HUDEP-2 (cell line): ENCODE measurements around the gene LRP8.

Source experiments
- DNase-seq, 76 experiments: peaks; one replicate each; lab custom pipeline; 2025; ENCODE audit not compliant: unreplicated experiment in 76 of 76; lab: John Stamatoyannopoulos, UW

LRP8 gene

DNA sequence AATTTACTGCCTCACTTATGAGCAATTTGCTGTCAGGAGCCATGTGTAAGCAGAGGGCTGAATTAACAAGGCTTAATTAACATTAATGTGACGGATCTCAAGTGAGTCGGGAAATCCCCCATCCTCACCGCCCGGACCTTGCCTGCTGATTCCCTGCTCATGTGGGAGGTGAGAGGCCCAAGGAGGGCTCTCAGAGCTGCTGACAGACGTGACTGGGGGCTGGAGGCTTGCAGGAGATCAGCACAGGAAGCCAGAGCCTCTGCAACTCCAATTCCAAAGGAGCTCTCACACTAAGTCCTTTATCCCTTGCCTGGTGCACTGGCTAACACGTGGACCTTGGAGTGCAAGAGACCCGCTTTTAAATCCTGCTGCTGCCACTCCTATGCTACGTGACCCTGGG lies 19.4 kb downstream of the LRP8 start:
- DNase-seq, result no peak

DNA sequence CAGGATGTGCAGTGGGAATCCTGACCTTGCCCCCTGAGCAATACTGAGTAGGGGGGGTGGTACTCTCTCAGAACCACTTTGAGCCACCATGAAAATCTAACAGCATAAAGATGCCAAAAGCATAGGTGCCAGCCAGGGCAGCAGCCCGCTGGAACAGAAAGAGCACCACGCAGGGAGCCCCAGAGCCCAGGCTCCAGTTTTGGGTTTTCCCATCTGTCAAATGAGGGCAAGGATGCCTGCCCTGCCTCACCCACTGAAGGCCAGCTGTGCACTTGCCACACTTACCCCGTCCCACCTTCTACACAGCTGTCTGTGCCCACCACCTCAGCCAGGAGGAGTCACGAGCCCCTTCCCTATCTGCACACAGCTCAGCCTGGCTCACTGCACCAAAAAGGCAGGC lies 20.8 kb downstream of the LRP8 start:
- no peak for DNase-seq

DNA sequence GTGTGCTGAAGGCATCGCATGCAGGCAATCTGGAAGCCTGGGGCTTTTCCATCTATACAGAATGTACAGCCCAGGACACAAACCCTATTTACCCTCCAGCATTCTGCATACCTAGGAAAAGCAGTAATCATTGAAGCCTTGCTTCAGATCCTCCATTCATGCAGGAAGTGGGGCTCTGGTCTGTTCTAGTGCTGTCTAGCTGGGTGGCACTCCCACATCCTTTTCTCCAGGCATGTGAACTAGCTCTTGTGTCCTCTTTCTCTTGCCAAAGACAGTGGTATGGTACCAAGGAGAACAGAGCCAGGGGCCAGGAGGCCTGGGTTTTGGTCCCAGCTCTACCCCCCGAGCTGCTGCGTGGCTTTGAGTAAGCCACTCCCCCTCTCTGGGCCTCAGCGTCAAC lies 21.7 kb downstream of the LRP8 start:
- no peak for DNase-seq

DNA sequence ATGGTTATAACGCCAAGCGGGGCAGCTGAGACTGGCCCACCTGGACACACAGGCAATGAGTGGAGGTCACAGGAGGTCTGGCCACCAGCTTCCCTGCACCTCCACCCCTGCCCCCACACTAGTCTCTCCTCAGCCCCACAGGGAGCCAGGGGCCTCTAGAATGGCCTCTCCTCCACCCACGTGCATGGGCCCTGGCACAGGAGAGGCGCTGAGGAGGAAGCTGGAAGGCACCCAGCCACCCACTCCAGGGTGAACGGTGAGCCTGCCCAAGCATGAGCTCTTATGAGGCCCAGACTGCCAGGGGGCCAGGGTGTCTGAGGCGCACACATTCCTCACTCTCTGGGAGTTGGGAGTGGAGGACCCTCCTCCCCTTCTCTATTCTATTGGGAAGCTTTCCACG lies 22.2 kb downstream of the LRP8 start:
- no peak for DNase-seq

DNA sequence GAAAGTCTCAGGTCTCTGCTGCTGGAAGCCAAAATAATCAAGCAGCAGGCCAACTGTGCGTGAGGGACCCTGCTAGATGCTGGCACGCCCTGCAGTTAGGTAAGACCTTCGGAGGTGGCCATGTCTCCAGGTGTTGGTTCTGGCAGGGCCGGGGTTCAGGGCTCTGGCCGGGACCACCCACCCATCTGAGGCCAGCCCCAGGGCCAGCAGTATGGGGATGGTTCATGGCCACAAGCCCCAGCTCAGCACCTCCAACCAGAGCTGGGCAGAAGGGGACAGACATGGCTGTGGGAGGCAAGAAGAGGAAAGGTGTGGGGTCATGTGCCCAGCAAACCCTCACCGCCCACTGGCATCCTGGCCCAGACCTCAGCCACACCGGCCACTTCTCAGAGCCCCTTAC lies 23.3 kb downstream of the LRP8 start:
- no peak for DNase-seq

DNA sequence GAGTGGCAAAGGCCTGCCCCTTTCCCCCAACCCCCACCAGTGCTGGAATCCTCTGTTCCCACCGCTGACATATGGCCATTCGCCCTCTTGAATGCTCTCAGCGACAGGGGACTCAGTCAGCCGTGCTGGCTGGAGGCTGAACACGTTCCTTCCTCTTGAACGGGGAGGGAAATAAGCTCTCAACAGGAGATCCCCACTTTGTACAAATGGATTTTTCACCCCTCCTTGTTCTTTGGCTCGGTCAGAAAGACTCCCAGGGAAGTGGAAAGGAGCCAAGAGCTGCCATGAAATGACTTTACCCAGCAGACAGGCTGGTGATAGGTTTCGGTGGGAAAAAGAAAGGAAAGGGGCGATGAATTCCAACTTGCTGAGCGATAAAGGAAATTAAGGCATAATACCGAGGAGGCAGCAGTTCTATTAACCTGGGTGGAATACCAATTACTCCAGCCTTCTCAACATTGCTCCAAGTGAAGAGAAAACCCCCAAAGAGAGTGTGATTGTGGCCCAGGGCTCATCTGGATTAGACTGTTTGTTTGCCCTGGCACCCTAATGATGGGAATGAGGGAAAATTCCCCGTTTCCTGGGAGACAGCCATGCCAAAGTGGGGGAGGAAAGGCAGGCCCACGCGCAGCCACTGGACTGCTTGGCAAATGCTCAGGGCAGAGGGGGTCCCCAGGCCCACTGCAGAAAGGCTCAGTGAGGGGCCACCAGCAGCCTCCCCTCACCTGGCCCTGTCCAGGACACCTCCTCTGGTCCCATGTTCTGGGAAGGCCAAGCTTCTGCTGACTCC lies 23.9 kb downstream of the LRP8 start:
- no peak for DNase-seq

DNA sequence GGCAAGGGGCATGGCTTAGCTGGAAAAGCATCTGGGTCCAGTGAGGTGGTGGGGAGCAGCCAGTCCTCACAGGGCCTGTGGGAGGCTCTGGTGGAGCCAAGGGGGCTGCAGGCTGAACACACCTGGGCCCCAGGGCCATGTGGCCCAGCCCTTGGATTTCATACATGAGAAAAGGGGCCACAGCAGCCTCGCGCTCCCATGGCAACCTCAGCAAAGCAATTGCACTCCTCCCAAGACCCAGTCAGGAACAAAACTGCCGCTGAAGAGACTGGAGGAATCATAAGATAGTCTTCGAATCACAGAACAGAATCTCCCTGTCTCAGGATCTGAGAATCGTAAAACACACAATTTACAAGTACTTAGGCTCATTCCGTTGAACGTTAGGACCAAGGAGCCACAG lies 24.6 kb downstream of the LRP8 start:
- DNase-seq, result no peak

DNA sequence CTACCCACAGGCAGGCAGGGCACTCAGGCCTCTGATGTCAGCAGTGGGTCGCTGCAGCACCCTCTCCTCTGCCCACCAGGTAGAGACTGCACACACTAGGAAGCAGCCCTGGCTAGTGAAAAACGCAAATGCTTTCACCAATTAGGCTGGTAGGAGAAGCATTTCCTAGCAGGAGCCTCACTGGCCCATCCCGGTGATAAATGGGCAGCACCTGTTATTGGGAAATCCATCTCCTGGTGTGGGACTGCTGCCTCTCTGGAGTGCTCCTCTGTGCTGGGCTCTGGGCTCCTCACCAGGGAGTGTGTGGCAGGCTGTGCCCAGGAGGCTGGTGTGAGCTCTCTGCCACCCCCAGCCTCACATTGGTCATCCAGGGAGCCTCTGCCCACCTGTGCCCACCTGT lies 28.6 kb downstream of the LRP8 start:
- DNase-seq, result no peak

DNA sequence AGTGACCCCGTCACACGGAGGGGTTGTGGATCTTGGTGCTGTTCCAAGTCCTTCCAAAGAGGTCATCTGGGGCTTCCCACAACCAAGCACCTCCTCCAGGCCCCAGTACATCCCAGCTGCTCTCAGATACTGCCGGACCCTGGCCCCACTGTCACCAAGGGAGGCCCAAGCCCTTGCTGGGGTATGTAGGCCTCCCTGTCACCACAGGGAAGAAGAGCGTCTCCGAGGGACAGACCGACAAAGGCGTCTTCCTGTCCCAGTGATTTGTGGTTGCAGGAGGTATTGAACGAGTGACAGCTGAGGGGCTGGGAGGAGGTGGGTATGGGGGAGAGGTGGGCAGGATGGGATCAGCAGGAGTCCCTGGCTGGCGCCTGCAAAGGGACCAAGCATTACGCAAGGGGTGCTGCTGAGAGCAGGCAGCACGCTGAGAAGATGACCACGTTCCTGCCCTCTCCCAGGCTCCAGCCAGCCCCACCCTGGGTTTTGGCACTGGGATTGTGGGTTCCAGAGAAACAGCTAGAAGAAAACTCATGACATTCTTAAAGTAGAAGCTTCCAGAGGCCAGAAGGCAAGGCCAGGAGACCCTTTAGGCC lies 29.7 kb downstream of the LRP8 start:
- DNase-seq, result no peak

DNA sequence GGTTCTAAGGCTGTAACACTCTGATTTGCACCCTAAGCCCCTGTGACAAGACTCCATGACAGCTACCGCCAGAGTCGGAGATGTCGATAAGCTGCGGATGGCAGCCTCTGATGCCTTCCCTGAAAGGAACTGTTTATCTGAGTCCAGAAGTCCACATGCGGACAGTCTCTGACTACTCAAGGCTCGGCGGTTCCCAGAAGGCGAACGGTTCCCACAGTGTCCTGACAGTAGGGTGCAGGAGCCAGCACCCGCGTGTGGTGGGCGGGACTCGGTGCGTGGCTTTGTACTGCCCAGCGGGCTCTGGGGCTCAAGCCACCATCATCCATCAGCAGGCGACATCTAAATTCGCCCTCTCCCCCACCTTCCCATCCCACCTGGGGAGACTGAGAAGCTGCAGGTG lies 30.7 kb downstream of the LRP8 start:
- no peak for DNase-seq

DNA sequence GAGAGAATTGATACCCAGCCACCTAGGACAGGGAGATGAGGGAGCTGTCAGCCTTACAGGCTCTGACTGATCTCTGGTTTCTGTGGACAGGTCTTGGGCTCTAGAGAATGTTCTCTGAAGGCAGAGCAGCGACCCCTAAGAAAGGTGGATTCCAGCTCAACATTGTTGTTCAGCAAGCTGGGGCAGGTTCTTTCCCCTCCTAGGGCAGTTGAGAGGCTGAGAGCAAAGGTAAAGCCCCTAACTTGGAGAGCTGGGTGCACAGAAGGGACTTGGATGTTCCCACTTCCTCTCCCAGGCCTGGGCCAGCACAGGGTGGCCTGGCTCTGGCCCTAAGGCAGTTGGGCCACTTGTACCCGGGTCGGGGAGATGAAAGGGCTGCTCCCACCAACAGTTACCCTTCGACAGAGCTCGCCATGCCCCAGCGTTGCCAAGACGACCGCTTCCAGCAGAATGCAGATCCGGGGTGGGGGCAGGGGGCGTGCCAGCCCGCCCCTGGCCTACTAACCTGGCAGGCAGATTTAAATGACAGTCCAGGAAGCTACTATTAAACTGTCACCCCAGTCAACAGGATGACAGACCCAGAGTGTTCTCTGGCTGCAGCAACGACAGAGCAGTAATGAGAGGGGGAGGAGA lies 31.6 kb downstream of the LRP8 start:
- no peak for DNase-seq

DNA sequence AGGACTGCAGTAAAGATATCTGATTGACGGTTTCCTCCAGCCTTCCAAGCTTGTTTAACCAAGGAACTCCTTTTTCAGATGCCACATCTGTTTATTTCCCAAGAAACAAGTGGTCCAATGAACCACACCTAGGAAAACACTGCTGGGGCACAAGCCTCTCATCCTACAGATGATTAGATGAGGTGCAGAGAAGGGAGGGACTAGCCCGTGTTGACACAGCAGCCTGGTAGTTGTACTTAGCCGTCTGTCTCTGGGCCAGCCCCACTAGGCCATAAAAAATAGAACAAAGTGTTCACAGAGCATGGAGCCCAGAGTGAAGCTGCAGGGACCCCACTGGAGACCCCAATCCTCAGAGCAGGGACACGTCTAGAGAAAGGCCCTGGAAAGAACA lies 32.1 kb downstream of the LRP8 start:
- no peak for DNase-seq

DNA sequence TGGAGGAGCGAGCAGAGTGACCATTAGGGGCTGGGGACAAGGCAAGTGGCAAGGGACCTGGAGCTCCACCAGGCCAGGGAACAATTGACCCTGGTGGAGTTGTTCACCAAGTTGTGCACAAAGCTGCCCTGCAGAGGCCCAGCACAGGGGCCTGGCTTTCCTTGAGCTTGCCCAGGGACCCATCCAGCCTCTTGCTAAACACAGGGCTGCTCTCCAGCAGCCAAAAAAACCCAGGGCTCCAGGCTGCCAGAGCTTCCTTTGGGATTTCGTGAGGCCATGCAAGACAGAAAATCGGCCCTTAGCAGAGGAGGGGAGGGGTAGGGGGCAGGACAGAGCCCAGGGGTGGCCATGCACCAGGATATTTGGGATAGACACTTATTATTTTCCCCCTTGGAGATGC lies 32.6 kb downstream of the LRP8 start:
- no peak for DNase-seq

DNA sequence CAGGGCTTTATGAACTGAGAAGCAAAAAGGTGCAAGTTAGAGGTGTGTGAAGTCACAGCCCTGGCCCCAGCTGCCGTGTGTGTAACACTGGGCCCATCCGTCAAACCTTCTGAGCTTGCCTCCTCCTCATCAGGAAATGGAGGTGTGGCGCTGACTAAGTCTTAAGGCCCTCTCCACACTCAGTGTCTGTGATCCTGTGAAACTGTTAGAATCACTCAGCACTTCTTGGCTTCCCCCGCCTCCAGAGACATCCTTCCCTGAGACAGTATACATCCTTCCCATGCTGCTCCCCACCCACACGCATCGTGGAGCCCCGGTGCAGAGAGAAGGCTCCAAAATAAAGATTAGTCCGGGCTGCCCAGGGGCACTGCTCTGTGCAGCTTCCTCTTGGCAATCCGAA lies 33.3 kb downstream of the LRP8 start:
- no peak for DNase-seq

DNA sequence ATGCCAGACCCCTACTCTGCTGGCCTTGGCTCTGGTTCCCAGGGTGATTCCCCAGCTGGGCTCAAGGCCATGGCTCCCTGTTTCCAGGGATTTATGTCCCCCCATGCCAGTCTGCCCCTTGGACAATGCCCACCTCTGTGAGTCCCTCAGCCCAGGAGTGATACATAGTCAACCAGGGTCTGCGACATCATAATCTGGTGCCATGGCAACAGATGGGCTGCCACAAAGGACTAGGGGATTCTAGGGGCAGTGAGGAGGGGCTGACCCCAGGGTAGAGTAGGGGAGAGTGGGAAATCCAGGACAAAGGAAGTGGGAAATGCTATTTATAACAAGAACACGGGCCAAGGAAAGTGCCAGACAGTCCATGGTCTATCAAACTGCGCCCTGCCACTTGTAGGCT lies 33.8 kb downstream of the LRP8 start:
- DNase-seq, result no peak

DNA sequence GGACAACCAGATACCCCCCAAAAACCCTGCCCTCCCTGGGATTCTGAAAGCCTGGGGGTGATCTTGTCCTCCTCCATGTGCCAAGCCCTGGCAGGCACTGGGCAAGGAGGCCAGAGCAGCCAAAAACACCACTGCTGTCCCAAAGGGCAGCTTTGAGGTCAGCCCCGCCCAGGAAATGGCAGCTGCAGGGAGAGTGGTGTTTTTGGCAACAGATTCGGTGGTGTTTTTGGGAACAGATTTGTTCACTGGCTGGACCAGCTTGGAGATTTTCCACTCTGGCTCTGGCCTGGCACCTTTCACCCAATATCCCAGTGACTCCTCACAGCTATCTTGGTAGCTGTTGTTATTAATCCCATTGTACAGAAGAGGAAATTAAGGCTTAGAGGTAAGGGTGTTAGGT lies 34.7 kb downstream of the LRP8 start:
- no peak for DNase-seq

DNA sequence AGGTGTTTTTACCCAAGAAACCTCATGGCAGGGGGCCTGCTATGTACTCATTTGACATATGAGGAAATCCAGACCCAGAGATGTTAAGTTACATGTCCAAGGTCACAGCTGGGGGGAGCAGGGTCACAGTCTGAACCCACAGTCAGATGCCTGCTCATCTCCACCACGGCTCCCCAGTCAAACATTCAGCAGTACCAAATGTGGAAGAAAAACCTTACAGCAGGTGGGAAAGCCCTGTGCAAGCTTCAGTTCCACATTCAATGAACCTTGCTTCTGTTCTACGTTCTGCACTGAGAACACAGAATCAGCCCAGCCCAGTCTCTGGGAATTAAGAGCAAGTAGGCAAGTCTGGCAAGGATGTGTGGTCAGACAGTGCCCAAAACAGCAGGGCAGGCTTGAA lies 35.2 kb downstream of the LRP8 start:
- DNase-seq, result no peak

DNA sequence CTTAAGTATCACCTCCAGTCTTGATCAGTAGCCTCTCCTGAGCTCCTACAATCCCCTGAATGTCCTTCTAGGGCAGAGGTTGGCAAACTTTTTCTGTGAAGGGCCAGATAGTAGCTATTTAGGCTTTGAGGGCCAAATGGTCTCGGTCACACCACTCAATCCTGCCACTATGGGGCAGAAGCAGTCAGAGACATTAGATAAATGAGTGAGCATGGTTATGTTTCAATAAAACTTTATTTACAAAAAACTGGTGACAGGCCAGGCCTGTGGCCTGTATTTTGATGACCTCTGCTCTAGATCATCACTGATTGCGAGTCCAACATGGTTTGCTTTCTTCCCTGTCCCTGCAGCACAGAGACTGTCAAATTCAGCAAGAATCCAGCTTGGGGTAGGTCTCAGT lies 36.3 kb downstream of the LRP8 start:
- DNase-seq, result peak in 3 of 76 experiments; percentile 5 to 17 (median 8)

DNA sequence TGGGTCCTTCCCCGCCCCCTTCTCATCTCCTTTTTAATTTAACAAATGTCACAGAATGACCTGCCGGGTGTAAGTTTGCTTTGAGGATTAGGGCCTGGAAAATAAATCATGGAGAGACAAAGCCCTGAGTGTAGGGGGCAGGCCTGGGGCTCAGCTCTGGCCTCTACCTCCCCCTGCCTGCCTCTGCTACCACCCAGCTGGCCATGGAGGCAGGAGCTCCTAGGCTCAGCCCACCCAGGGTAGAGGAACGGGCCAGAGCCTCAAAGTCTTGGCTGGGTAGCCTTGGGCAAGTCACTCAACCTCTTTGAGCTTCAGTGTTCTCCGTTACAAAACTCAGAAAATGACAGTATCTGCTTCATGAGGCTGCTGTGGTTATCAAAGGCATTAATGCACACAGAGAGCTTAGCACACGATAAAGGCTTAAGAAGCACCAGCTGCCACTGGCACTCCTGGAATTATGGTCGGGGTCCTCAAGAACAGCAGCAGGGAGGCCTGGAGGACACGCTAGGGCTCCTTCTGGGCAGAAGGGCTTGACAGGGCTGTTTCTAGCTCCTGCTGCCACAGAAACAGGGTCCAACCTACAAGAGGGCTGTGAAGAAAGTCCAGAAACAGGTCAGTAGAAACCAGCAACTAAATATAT lies 39.0 kb downstream of the LRP8 start:
- DNase-seq, result no peak

DNA sequence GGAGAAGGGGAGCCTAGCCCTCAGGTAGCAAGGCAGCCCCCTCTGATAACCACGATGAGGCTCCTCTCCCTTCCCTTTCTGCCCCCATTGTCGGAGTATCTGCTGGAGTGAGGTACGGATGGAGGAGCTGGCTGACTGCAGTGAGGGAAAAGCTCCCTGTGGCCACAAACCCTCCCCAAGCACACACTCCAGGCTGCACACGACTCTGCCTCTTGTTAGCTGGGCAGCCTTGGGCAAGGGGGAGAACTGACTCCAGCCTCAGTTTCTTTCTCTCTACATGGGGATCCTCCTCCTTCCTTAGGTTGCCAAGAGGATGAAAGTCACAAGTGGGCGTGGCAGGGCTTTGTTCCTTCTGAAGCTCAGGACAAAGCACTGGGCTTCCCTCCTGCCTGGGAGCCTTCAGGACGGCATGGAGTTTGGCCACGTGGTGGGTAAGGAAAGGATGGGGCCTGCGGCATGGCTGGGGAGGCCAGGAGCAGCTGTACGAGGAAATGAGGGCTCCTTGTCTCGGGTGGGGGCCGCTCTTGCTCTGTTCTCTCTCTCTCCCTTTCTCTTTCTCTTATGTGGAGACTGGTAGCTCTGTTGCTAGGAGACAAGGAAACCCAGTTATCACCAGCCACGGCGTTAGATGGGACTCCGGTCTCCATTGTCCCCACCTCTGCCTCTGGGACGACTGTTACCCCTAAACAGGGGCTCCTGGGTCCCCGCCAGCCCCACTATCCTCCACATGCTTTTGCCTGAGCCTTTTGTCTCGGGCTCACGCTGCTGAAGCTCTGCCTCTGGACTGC lies 39.7 kb downstream of the LRP8 start:
- no peak for DNase-seq

DNA sequence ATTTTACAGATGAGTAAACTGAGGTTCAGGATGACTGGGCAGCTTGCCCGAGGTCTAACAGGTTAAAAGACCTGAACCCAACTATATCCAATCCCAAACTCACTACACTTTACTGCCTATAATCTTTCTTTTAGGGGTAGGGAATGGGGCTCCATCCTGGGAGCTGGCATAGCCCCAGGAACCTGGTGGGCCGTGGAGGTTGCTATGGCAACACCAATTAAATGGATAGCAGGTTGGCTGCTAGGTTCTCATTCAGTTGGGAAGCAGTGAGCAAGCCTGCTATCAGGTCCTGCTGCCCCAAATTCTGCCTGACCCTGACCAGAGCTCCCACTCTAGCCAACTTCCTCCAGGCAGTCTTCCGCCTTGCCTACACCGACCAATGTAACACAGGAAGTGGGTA lies 40.9 kb downstream of the LRP8 start:
- no peak for DNase-seq
